NCI-H345 treated with DMSO at 0.1 percent for 48 hours (cell line): ENCODE data around the gene COQ3.
"Not testable (repeated sequence)": the region's sequence is repeated elsewhere in the genome, so short reads cannot be mapped to it uniquely, and the experiment has no call there.

Experiments
- DNase-seq: peaks from one replicate; lab custom pipeline; 2025; ENCODE audit not compliant: unreplicated experiment; lab: John Stamatoyannopoulos, UW

The COQ3 gene

GRCh38 chr6:99384507-99384906, 9.5 kb downstream of the COQ3 start:
- DNase-seq, result no peak

GRCh38 chr6:99378636-99379035, 15.4 kb downstream of the COQ3 start:
- no peak for DNase-seq

- DNase-seq, result no peak
Measured at GRCh38 chr6:99369533-99369932, 24.5 kb downstream of the COQ3 start.

- DNase-seq, result no peak
Measured at GRCh38 chr6:99366852-99367251, 27.1 kb downstream of the COQ3 start.

GRCh38 chr6:99364026-99364425, 30.0 kb downstream of the COQ3 start:
- DNase-seq, result no peak

GRCh38 chr6:99362678-99363268, 31.2 kb downstream of the COQ3 start:
- no peak for DNase-seq

GRCh38 chr6:99359800-99360199, 34.2 kb downstream of the COQ3 start:
- DNase-seq, result no peak

- no peak for DNase-seq
Measured at GRCh38 chr6:99356641-99357040, 37.4 kb downstream of the COQ3 start.

GRCh38 chr6:99354983-99355382, 39.0 kb downstream of the COQ3 start:
- DNase-seq, result no peak

GRCh38 chr6:99353126-99353525, 40.9 kb downstream of the COQ3 start:
- no peak for DNase-seq

- no peak for DNase-seq
Measured at GRCh38 chr6:99350573-99350972, 43.4 kb downstream of the COQ3 start.

- DNase-seq, result no peak
Measured at GRCh38 chr6:99349171-99350141, 44.5 kb downstream of the COQ3 start, which contains the start of gene FAXC. Gene FAXC (minus strand): TSS chr6:99349674. CDS start chr6:99349372, 302 bp downstream.

GRCh38 chr6:99348288-99349170, 45.5 kb downstream of the COQ3 start:
- no peak for DNase-seq

- DNase-seq, result no peak
Measured at GRCh38 chr6:99347804-99348203, 46.2 kb downstream of the COQ3 start.

GRCh38 chr6:99346595-99346994, 47.4 kb downstream of the COQ3 start:
- DNase-seq, result no peak

GRCh38 chr6:99345164-99345563, 48.8 kb downstream of the COQ3 start:
- no peak for DNase-seq

- no peak for DNase-seq
Measured at GRCh38 chr6:99344289-99344688, 49.7 kb downstream of the COQ3 start.

GRCh38 chr6:99341862-99342455, 52.0 kb downstream of the COQ3 start:
- no peak for DNase-seq

GRCh38 chr6:99338188-99338587, 55.8 kb downstream of the COQ3 start:
- no peak for DNase-seq

- DNase-seq, result not testable (repeated sequence)
Measured at GRCh38 chr6:99335298-99335697, 58.7 kb downstream of the COQ3 start.
